NCI-H446 treated with DMSO at 0.1 percent for 48 hours (cell line): ENCODE measurements around the gene LURAP1L.
"Not testable (repeated sequence)": the region's sequence is repeated elsewhere in the genome, so short reads cannot be mapped to it uniquely, and the experiment has no call there.

ENCODE experiments used
- DNase-seq: peaks from one replicate; lab custom pipeline; 2025; lab: John Stamatoyannopoulos, UW

Gene LURAP1L

GRCh38 chr9:12860998-12861397 lies 86.2 kb downstream of the LURAP1L start:
- DNase-seq, result no peak

GRCh38 chr9:12862611-12863410 lies 88.0 kb downstream of the LURAP1L start:
- DNase-seq, result peak; percentile 13

GRCh38 chr9:12863618-12864017 lies 88.8 kb downstream of the LURAP1L start:
- no peak for DNase-seq

DNA sequence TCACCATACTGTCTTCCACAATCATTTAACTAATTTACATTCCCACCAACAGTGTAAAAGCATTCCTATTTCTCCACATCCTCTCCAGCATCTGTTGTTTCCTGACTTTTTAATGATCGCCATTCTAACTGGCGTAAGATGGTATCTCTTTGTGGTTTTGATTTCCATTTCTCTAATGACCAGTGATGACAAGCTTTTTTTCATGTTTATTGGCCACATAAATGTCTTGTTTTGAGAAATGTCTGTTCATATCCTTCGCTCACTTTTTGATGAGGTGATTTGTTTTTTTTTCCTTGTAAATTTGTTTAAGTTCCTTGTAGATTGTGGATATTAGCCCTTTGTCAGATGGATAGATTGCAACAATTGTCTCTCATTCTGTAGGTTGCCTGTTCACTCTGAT lies 90.6 kb downstream of the LURAP1L start:
- not testable (repeated sequence) for DNase-seq
